Measurements from ENCODE around the gene ALDH16A1.

DNA sequence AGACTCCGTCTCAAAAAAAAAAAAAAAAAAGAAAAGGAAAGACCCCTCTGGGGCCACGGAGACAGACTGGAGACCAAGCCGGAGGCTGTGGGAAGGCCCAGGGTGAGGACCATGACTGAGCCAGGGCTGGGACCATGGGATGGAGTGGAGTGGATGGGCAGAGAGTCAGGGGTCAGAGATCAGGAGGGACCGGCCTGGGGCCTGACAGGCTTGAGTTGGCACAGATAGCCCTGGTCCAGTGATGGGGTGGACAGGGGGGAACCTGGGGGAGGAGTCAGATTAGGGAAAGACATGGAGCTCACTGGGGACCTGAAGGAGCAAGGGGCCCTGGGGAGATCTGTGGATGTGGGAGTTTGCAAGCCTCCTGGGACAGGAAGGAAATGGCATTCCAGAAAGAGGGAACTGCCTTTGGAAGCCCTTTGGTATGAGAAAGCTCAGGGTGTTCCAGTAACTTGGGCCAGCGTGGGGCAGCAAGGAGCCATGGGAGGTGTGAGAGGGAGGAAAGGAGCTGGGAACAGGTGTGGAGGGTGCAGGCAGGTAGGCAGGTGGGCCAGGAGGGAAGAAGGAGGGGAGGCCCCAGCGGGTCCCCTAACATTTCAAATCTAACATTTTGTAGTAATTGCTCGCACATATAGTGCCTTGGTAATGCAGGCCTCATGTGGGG lies 28.1 kb downstream of the ALDH16A1 start:
- no peak for TF ChIP-seq EZH2 (IDR thresholded peaks at IDR 0.05; ENCODE audit: borderline replicate concordance, low read depth, low read length, severe bottlenecking)
- TF ChIP-seq, protein P1, sequence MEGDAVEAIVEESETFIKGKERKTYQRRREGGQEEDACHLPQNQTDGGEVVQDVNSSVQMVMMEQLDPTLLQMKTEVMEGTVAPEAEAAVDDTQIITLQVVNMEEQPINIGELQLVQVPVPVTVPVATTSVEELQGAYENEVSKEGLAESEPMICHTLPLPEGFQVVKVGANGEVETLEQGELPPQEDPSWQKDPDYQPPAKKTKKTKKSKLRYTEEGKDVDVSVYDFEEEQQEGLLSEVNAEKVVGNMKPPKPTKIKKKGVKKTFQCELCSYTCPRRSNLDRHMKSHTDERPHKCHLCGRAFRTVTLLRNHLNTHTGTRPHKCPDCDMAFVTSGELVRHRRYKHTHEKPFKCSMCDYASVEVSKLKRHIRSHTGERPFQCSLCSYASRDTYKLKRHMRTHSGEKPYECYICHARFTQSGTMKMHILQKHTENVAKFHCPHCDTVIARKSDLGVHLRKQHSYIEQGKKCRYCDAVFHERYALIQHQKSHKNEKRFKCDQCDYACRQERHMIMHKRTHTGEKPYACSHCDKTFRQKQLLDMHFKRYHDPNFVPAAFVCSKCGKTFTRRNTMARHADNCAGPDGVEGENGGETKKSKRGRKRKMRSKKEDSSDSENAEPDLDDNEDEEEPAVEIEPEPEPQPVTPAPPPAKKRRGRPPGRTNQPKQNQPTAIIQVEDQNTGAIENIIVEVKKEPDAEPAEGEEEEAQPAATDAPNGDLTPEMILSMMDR (IDR thresholded peaks at IDR 0.05; ENCODE audit: extremely low read depth in 1 of 2, insufficient read depth in 1 of 2, low read depth in 1 of 2, low read length in 2 of 2), result no peak
- TF ChIP-seq POLR2A (IDR thresholded peaks at IDR 0.05; ENCODE audit: low read depth, low read length), result no peak
- no peak for TF ChIP-seq POLR2AphosphoS5 (IDR thresholded peaks at IDR 0.05; ENCODE audit: insufficient read depth, low read depth, low read length)
- TF ChIP-seq, protein P2, sequence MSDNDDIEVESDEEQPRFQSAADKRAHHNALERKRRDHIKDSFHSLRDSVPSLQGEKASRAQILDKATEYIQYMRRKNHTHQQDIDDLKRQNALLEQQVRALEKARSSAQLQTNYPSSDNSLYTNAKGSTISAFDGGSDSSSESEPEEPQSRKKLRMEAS (IDR thresholded peaks at IDR 0.05; ENCODE audit: insufficient read depth, insufficient read length), result no peak
- no peak for TF ChIP-seq FOS (IDR thresholded peaks at IDR 0.05; ENCODE audit: borderline replicate concordance, insufficient read depth, low read length)
- no peak for TF ChIP-seq MYC (IDR thresholded peaks at IDR 0.05; ENCODE audit: low read depth, low read length)
- TF ChIP-seq JUN (IDR thresholded peaks at IDR 0.05; ENCODE audit: borderline replicate concordance, insufficient read depth, insufficient read length, low read depth), result no peak
- TF ChIP-seq GATA2 (IDR thresholded peaks at IDR 0.05; ENCODE audit: insufficient read depth, insufficient read length, low read depth, low read length), result no peak
